ENCODE data around the gene CFAP43.

DNA sequence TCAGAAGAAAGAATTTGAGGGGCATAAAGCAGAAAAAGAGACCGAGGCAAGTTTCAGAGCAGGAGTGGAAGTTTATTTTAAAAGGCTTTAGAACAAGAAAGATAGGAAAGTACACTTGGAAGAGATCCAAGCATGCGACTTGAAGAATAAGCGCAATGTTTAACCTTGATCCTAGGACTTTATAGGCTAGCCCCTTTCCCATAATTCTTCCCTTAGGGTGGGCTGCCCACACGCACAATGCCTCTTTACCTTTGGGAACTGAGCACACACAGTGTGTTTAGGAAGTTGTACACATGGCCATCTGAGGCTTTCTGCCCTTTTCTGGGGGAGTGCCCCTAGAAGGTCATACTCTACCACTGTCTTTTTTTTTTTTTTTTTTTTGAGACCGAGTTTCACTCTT lies 11.3 kb upstream of the CFAP43 start:
- no peak for TF ChIP-seq SMAD1 (IDR thresholded peaks at IDR 0.05; ENCODE audit: low read depth, low read length, partially characterized antibody)
- no peak for TF ChIP-seq SP1 (CRISPR knock-in tag; IDR thresholded peaks at IDR 0.05)
- no peak for TF ChIP-seq HNRNPUL1 (IDR thresholded peaks at IDR 0.05; ENCODE audit: low read length)
- TF ChIP-seq U2AF1 (optimal IDR thresholded peaks at IDR 0.05; ENCODE audit: low read depth, low read length), result no peak
- TF ChIP-seq TOE1 (IDR thresholded peaks at IDR 0.05; ENCODE audit: borderline replicate concordance), result no peak
- no peak for TF ChIP-seq TOE1 (CRISPR knock-in tag; IDR thresholded peaks at IDR 0.05; ENCODE audit: borderline replicate concordance, low read depth)
- no peak for TF ChIP-seq TBP (optimal IDR thresholded peaks at IDR 0.05; ENCODE audit: low read depth, low read length)
